Activated naive CD4-positive, alpha-beta T cell (primary cell): ENCODE data around the gene NEO1.

Source experiments
- DNase-seq, 4 experiments: peaks; one replicate each; lab custom pipeline; 2025; lab: John Stamatoyannopoulos, UW

NEO1 gene

DNA sequence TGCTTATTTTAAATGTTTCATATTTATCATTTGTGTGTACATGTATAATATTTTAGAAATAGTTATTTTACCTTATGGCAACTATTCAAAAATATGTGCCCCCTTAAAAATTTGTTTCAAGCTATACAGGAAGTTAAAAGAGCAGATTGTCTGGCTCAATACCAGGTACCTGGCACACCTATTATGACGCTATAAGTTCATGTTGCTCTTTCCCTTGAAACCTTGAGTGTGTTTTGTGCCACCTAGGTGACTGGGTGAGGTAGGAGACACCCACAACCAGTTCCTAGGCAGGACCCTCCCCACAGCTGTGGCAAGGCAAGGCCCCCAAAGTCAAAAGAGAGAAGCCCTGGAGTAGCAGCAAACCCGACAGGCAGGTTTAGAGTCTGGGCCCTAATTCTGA lies 20.6 kb upstream of the NEO1 start:
- DNase-seq, result no peak

DNA sequence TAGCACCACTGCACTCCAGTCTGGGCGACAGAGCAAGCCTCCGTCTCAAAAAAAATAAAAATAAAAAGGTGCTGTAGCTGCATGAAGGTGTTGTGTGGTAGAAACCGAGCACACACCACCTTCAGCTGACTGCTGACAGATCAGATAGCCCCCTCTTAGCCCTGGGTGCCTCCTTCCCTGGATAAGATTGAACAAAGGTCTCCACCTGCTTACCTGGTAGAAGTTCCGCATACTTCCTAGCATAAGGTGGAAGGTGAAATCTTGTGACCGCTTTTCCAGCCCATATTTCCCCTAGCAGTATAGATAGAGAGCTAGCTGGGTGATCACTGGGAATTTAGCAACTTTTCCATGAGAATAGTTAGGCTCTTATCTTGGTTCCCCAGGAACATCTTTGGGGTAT lies 18.7 kb upstream of the NEO1 start:
- no peak for DNase-seq

DNA sequence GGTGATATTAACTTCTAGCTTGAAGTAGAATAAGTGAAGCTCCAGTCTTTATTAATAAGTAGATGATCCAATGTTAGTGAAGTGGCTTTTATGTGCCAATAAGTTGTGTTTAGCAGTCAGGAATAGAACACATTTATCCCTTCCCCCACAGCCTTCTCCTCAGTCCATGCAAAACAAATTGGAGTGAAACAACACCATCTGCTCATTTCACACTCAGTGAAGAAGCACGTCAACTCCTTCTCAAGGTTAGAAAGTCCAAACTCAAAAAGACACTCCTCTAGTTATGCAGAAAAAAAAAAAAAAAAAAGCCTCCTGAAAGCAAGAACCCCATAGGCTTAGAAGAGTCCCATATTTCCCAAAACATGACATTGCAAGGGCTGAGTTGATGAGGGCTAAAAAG lies 18.0 kb upstream of the NEO1 start:
- DNase-seq, result no peak

DNA sequence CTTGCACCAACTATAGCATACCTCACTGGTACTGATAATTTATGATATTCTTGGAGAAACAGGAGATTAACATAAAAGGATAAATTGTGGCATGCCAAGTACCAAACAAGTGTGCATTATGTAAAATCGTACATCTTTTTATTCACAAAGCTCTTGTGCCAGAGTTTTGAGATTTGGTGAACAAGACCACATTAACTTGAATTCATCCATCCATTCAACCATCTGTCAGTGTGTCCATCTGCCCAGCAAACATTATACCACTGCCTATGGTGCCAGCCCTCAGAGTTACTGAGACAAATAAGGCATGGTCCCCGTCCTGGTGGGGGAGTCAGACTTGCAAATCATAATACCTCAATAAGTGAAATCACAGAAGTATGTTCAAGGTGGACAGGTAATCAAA lies 17.0 kb upstream of the NEO1 start:
- DNase-seq, result no peak

DNA sequence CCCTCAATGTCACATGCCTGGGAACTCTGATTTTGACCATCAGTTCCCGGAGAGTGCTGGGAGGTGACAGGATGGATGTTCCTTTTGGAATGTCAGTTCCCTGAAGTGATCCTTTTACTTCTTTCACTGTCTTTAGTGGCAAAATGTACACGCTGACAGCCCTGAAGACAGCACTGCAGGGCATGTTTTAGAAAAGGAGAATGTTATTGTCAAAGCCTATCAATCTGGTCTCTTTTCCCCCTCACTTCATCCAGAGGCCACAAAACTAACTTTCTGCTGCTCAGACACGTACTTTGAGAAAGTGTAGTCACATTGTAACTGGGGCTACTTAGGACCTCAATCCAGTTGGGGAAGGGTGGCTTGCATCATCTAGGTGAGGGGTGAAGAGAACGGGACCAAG lies 14.0 kb upstream of the NEO1 start:
- DNase-seq, result no peak

DNA sequence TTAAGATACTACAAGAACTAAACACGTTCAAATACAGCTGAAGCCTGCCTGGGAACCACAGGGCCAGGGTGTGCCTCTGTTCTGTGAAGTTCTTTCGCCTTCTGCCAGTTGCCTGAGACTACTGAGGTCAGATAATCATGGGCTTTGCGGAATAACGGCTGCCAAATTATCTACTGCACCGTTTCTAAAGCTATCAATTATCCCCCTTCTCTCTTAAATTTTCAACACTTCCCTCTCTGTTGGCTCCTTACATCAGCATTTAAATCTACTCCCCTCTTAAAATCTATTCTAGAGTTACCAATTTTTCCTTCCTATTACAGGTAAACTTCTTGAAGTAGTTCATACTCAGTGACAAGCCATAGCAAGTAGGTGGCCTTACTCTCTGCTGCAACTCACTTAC lies 6.2 kb upstream of the NEO1 start:
- DNase-seq, result no peak

DNA sequence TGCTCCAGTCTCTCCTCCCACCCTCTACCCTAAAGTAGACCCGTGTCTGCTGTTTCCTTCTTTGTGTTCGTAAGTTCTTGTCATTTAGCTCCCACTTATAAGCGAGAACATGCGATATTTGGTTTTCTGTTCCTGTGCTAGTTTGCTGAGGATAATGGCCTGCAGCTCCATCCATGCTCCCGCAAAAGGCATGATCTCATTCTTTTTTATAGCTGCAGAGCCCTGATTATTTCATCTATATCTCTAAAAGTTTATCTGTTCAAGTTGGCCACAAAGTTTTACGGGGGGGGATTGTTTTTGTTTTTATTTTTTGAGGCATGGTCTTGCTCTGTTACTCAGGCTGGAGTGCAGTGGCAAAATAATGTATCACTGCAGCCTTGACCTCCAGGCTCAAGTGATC lies 4.4 kb upstream of the NEO1 start:
- DNase-seq, result no peak

DNA sequence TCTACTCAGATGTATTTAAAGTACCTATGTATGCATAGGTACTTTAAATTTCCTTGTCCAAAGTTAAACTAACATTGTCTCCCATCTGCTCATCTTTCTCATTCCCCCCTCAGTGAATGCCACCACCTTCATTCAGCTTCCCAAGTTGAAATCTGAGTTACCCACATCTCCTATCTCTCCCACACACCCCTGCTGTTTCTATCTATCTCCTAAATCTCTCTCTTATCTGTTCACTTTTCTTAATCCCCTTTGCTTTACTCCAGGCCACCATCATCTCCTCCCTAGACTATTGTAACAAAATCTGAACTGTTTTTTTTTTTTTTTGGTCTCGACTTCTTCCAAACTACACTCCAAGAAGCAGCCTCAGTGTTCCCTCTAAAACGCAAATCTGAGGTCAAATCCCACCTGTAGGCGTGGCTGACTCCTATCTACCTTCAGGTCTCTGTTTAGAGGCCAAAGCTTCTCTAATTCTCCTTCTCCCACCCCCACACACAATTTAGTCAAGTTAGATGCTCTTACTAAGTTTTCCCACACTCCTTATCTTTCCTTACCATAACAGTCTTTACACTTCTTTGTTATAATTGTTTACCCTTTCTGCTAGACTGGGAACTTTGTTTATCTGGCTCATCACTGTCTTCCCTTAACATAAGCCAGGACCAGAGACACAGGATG lies 3.5 kb upstream of the NEO1 start:
- no peak for DNase-seq

DNA sequence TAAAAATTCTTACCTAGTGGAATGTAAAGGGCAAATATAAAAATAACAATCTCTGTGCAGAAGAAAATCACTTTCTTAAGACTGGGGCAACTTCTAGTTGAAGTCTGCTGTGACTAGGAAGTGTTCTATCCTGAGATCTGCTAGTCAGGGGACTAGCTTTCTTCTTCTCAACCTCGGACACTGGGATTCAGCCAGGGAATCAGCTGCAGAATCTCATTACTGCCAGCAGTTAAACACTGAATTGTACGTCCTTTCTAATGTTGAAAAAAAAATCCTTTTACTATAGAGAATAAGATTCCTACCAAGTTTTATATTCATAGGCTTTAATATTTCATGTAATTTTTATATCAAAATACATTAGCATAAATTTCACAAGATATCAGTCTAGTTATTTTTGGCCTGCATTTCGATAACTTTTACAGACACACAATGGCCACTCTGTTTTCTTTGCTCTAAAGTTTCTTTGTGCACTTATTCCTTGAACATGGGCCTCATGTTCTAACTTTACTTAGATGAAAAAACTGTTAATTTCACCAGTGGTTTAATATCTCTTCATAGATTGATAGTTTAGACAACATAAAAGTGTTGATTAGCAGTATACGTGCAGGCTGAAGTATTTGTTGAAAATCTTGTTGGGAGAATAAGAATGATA lies 2.6 kb upstream of the NEO1 start:
- DNase-seq, result no peak

DNA sequence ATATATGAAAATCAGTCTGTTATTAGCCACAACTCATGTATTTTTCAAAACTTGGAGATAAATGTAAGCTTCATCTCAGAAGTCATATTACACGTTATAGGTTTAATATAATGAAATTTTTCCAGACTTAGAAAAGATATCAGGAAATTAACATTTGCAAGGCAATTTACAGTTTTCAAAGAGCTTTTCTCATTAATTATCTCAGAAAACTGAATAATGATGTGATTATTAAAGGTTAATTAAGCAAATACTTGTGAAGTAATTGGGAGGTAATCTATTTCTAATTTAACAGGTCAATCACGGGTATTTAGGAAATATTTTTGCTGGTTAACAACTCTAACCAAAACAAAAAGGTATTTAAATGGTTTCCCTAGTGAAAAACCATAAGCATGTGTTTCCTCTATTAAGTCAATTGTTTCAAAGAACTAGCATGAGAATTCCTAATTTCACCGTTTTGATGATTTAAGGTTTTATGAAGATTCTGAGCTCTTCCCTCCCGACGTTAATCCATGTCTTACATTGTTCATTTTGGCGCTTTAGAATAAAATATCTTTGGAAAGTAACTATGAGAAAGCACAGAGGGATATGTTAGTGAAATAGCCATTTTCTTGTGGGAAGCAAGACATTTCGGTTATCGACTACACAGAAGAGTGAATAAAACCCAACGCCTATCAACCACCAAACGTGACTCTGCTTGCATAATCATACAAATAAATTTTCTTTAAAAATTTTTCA lies 1.5 kb upstream of the NEO1 start:
- no peak for DNase-seq

DNA sequence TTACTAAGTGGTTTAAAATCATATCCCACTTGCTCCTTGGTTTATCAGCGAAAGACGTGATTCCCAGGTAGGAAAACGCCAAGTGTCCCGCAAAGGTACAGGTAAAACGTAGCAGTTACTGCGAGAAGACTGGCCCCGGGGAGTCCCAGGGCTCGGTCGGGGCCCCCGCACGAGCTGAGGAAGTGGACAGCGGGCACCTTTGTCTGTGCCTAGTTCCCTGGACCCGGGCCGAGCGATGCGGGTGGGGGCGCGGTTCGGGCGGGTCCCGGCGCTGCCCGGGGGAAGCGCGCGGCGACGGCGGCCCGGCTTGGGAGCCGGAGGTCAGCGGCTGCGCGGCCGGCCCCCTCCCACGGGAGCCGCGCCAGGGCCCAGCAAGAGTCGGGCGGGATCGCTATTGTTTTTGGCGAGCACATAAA lies 864 bp upstream of the NEO1 start:
- peak in 2 of 4 experiments; percentile 15 to 26 for DNase-seq

DNA sequence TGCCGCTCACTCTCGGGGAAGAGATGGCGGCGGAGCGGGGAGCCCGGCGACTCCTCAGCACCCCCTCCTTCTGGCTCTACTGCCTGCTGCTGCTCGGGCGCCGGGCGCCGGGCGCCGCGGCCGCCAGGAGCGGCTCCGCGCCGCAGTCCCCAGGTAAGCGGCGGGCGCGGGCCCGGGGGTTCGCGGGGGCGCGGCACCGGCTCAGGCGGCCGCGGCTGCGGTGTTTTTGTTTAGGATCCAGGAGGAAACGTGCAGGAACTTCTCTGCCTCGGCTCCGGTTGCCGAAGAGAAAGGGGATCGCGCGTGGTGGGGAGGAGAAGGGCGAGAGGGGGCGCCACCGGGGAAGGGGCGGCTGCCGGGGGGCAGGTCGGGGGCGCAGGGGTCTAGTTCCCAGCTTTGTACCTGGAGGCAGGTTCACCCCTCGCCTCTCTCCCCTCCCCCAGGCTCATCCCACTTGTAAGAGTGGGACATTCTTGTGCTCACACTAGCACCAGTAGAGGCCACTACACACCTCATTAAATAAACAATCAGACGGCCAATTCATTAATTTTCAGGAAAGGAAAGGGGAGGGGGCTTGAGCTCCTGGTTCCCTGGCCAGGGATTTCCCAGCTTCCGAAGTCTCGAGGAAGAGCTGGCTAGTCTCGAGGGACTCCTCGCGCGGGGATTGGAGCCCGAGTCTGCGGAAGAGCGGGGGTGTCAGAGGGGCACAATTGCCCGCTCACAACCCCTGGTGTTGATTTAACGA lies 562 bp downstream of the NEO1 start:
- DNase-seq, result peak in 1 of 4 experiments; percentile 23

DNA sequence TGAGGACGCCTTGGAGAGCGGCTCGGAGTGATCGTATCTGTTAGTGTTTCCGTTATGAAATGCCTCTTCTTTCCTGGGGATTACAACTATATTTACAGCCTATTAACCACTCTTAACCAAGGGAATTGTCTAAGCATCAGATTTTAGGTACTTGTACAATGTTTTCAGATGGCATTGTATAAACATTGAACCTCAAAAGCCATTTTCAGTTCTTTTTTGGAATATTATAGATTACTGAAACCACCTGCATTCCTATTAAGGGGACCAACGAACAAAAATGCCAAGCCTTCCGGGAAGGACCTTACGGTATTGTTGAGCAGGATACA lies 1.1 kb downstream of the NEO1 start:
- no peak for DNase-seq

DNA sequence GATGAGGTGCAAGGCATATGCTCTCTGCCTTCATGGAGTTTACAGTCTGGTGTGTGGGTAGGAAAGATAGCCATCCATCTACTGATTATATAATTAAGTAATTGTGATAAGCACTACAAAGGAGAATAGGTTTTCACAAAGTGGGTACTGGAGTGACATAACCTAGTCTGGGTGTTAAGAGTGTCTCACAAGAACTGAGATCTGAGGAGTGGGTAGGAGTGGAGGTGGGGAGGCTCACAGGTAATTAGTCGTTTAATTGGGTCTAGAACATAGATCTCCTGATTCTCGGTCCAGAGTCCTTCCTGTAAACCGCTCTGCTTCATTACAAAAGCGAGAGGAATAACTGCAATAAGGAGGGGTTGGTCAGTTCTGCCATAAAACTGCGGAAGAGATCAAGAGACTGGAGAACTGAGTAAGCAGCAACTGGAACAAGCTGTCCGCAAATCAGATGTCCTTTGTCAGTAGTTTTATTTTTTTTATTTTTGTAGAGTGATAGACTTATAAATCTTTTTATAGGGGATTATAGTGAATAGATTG lies 2.2 kb downstream of the NEO1 start:
- no peak for DNase-seq

DNA sequence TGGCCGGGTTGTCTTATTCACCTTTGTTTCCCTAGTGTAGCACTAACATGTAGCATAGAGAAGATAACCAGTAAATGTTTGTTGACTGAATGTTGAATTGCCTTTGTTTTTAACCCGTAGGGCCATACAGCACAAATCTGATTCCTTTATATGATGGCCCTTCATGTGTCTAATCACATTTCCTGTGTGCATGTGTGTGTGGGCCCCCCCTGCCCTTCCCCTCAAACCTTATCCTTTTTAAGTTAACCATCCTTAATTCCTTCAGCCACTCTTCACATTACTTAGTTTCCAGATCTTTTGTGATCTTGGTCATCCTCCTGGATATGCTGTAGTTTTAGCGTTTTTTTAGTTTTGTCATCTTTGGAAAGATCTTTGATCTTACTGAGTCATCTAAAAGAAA lies 4.2 kb downstream of the NEO1 start:
- DNase-seq, result no peak

DNA sequence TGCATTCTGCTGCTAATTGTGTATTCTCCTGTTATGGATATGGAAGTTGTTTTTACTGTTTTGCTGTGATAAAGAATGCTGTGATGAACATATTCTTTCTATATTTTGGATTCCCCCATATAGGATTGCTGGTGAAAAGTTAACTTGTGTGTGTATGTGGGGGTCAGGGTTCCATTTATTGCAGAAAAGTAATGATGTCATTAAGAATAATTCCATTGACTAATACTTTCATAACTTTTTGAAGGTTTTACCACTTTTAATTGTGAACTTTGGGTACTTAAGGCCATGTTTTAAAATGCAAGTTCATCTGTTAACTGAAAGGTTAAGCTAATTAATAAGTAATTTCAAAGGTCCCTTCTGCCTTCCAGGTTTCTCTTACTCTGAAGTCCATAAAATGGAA lies 6.2 kb downstream of the NEO1 start:
- no peak for DNase-seq

DNA sequence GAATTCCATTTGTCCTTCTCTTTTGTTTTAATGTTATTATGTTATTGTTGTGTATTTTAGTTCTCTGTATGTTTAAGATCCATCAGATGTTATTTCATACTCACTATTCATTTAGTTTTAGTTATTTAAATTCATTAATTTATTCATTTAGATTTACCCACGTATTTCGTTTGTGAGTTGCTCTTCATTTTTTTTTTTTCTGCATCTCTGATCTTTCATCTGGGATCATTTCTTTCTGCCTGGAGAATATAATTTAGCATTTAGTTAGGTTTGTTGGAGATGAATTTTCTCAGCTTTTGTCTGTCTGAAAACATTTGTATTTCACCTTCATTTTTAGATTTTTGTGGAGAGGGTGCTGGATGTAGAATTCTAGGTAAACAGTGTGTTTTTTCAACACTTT lies 12.9 kb downstream of the NEO1 start:
- no peak for DNase-seq

DNA sequence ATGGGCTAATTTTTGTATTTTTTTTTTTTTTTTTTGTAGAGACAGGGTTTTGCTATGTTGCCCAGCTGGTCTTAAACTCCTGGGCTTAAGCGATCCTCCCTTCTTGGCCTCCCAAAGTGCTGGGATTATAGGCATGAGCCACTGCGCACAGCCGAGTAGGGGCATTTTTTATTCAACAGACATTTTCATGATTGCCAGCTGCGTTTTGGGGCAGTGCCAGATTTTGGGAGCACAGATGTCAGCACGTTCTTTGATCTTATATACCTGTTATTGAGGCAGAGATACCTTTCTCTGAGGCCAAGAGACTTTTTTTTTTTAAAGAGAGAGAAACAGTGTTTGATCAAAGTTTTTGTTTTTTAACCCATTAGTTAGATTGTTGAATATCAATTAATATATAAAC lies 16.8 kb downstream of the NEO1 start:
- no peak for DNase-seq

DNA sequence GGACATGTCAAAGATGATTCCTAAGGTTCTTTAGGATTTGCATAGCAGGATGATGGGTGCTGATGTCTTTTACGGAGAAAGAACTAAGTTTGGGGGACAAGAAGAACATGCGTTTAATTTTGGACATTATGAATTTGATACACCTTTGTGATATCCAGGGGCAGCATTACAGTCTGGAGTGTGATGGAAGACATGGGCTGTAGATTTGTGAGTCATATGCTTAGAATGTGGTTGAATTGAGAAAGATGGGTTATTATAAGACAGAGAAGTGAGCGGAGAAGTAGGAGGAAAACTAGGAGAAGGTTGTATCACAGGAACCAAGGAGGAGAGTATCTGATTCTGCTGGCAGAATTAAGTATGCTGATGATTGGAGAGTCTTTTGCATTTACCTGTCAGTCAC lies 20.6 kb downstream of the NEO1 start:
- DNase-seq, result no peak

DNA sequence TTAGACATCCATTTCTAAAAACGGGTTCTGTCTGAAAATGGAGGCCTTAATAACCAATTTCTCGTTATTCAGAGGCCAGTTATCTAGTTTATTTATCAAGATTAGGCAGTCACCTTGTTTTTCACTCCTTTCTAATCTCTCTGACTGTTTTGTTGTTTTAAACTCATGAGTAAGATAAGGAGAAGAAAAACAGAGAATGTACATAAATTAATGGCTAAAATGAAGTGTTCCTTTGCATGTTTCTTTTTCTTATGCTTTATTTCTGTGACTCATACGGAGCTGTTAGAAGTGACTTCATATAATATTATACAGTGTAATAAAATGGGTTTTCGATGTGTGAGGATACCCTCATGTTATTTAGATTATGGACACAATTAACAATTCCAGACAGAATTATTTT lies 22.0 kb downstream of the NEO1 start:
- no peak for DNase-seq

DNA sequence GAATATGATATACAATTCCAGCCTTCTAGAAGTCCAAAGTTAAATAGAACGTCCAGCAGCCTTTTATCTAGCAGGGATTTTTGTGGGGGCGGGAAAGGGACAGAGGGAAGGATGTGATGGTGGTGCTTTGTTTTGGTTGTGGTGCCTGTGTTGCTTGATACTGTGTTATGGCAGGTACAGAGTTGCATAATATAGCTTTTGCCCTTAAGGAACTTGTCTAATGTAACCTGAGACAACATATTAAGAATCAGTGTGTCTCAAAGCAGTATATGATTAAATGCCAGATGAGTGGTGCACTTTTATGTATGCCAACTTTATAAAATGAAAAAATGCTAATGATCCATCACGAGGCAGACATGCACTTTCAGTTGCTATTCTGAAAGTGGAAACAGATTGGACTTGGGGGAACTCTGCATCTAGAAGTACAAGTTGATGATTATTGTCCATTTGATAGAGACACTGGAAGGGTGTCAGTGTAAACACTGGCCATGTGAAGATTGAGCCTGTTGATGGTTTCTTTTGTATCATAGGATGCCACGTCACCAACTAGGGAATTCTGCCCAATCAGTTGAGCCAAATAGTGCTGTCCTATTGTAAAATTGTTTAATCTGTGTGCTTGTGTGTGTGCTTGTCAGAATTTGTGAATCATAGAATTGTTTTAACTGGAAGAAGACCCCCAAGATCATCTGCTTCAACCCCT lies 23.0 kb downstream of the NEO1 start:
- DNase-seq, result no peak

DNA sequence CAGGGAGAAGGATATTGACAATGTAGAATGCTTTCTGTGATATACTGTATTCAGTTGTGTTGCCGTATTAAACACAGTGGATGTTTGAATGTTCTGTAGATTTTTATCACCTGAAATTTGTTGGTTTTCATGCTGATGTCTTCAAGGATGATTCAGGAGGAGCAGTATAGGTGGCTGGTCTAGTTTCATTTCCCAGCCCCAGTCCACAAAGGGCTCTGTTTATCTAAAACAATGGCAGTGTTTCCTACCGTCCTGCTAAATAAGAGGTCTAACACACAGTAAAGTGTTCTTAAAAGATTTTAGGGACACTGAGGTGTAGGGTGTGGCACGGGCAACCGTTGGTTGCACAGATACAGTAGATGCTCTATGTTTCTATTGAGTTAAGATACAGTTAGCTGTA lies 26.0 kb downstream of the NEO1 start:
- no peak for DNase-seq
